ENCODE data around the gene MMP14.
"Not testable (repeated sequence)": the region's sequence is repeated elsewhere in the genome, so short reads cannot be mapped to it uniquely, and the experiment has no call there.

The MMP14 gene

GRCh38 chr14:22800346-22800745, 36.0 kb upstream of the MMP14 start:
- Histone ChIP-seq H3K9me3 (ENCODE audit: control insufficient read depth, low read length) (no peaks in the 10 kb centered on the region), H3K27me3 (ENCODE audit: control insufficient read depth, insufficient read depth, low read length, poor library complexity, severe bottlenecking) (no peaks in the 10 kb centered on the region), H3K27ac (ENCODE audit: insufficient read depth, low read depth, low read length, poor library complexity, severe bottlenecking) (no peak overlapping the region), H3K36me3 (ENCODE audit: control insufficient read depth, insufficient read depth, low read length) (no peaks in the 10 kb centered on the region), H3K4me1 (ENCODE audit: control insufficient read depth, insufficient read depth, low read length) (no peaks in the 10 kb centered on the region), H3K4me3 (ENCODE audit: insufficient read depth, low read depth, low read length) (no peak overlapping the region)
- 89 to 93% methylated on average over 10 of the region's 10 CpGs for WGBS, 2 experiments

GRCh38 chr14:22801716-22802115, 34.7 kb upstream of the MMP14 start:
- WGBS, 2 experiments = 80 to 81% methylated on average over 8 of the region's 8 CpGs

GRCh38 chr14:22802860-22803686, 33.3 kb upstream of the MMP14 start:
- WGBS, 2 experiments = 85 to 88% methylated on average over 12 of the region's 12 CpGs
- Histone ChIP-seq H3K4me3 (ENCODE audit: insufficient read depth, low read depth, low read length) (no peak overlapping the region), H3K9me3 (ENCODE audit: control insufficient read depth, low read length) (no peaks in the 10 kb centered on the region), H3K27me3 (ENCODE audit: control insufficient read depth, insufficient read depth, low read length, poor library complexity, severe bottlenecking) (no peaks in the 10 kb centered on the region), H3K36me3 (ENCODE audit: control insufficient read depth, insufficient read depth, low read length) (no peaks in the 10 kb centered on the region), H3K27ac (ENCODE audit: insufficient read depth, low read depth, low read length, poor library complexity, severe bottlenecking) (no peak overlapping the region), H3K4me1 (ENCODE audit: control insufficient read depth, insufficient read depth, low read length) (no peaks in the 10 kb centered on the region)

More at GRCh38 chr14:22801716-22802115, 34.7 kb upstream of the MMP14 start:
- no peak overlapping the region for H3K4me3 ChIP-seq (ENCODE audit: insufficient read depth, low read depth, low read length)
- no peaks in the 10 kb centered on the region for H3K27me3 ChIP-seq (ENCODE audit: control insufficient read depth, insufficient read depth, low read length, poor library complexity, severe bottlenecking)
- H3K36me3 ChIP-seq (ENCODE audit: control insufficient read depth, insufficient read depth, low read length) = no peaks in the 10 kb centered on the region
- no peak overlapping the region for H3K27ac ChIP-seq (ENCODE audit: insufficient read depth, low read depth, low read length, poor library complexity, severe bottlenecking)
- H3K4me1 ChIP-seq (ENCODE audit: control insufficient read depth, insufficient read depth, low read length) = no peaks in the 10 kb centered on the region
- no peaks in the 10 kb centered on the region for H3K9me3 ChIP-seq (ENCODE audit: control insufficient read depth, low read length)

- H3K4me3 ChIP-seq (ENCODE audit: insufficient read depth, low read depth, low read length) = no peak overlapping the region
- H3K9me3 ChIP-seq (ENCODE audit: control insufficient read depth, low read length) = no peaks in the 10 kb centered on the region
- no peak overlapping the region for H3K27ac ChIP-seq (ENCODE audit: insufficient read depth, low read depth, low read length, poor library complexity, severe bottlenecking)
- H3K27me3 ChIP-seq (ENCODE audit: control insufficient read depth, insufficient read depth, low read length, poor library complexity, severe bottlenecking) = no peaks in the 10 kb centered on the region
- H3K4me1 ChIP-seq (ENCODE audit: control insufficient read depth, insufficient read depth, low read length) = no peaks in the 10 kb centered on the region
- H3K36me3 ChIP-seq (ENCODE audit: control insufficient read depth, insufficient read depth, low read length) = no peaks in the 10 kb centered on the region
- 89 to 93% methylated on average over 3 of the region's 3 CpGs for WGBS, 2 experiments
These were observed 32.8 kb upstream of the MMP14 start for GRCh38 chr14:22803687-22803974.

- WGBS, 2 experiments = 94 to 97% methylated on average over 4 of the region's 4 CpGs
These were observed 31.1 kb upstream of the MMP14 start for GRCh38 chr14:22805235-22805634.

GRCh38 chr14:22807432-22808087, 28.8 kb upstream of the MMP14 start:
- Histone ChIP-seq H3K27ac (ENCODE audit: insufficient read depth, low read depth, low read length, poor library complexity, severe bottlenecking) (no peak overlapping the region), H3K4me3 (ENCODE audit: insufficient read depth, low read depth, low read length) (no peak overlapping the region), H3K27me3 (ENCODE audit: control insufficient read depth, insufficient read depth, low read length, poor library complexity, severe bottlenecking) (no peaks in the 10 kb centered on the region), H3K4me1 (ENCODE audit: control insufficient read depth, insufficient read depth, low read length) (no peaks in the 10 kb centered on the region), H3K36me3 (ENCODE audit: control insufficient read depth, insufficient read depth, low read length) (no peaks in the 10 kb centered on the region), H3K9me3 (ENCODE audit: control insufficient read depth, low read length) (no peaks in the 10 kb centered on the region)
- 87 to 88% methylated on average over 13 of the region's 13 CpGs for WGBS, 2 experiments

More at GRCh38 chr14:22805235-22805634, 31.1 kb upstream of the MMP14 start:
- H3K4me3 ChIP-seq (ENCODE audit: insufficient read depth, low read depth, low read length); H3K4me1 ChIP-seq (ENCODE audit: control insufficient read depth, insufficient read depth, low read length); H3K36me3 ChIP-seq (ENCODE audit: control insufficient read depth, insufficient read depth, low read length); H3K27me3 ChIP-seq (ENCODE audit: control insufficient read depth, insufficient read depth, low read length, poor library complexity, severe bottlenecking); H3K27ac ChIP-seq (ENCODE audit: insufficient read depth, low read depth, low read length, poor library complexity, severe bottlenecking); H3K9me3 ChIP-seq (ENCODE audit: control insufficient read depth, low read length): not testable (repeated sequence)

GRCh38 chr14:22808388-22809209, 27.8 kb upstream of the MMP14 start:
- H3K4me3 ChIP-seq (ENCODE audit: insufficient read depth, low read depth, low read length) = no peak overlapping the region
- H3K36me3 ChIP-seq (ENCODE audit: control insufficient read depth, insufficient read depth, low read length) = no peaks in the 10 kb centered on the region
- H3K27ac ChIP-seq (ENCODE audit: insufficient read depth, low read depth, low read length, poor library complexity, severe bottlenecking) = no peak overlapping the region
- 72 to 77% methylated on average over 5 of the region's 5 CpGs for WGBS, 2 experiments
- H3K27me3 ChIP-seq (ENCODE audit: control insufficient read depth, insufficient read depth, low read length, poor library complexity, severe bottlenecking) = no peaks in the 10 kb centered on the region
- H3K4me1 ChIP-seq (ENCODE audit: control insufficient read depth, insufficient read depth, low read length) = no peaks in the 10 kb centered on the region
- no peaks in the 10 kb centered on the region for H3K9me3 ChIP-seq (ENCODE audit: control insufficient read depth, low read length)

- Histone ChIP-seq H3K4me1 (ENCODE audit: control insufficient read depth, insufficient read depth, low read length) (no peaks in the 10 kb centered on the region), H3K9me3 (ENCODE audit: control insufficient read depth, low read length) (no peaks in the 10 kb centered on the region), H3K27ac (ENCODE audit: insufficient read depth, low read depth, low read length, poor library complexity, severe bottlenecking) (no peak overlapping the region), H3K27me3 (ENCODE audit: control insufficient read depth, insufficient read depth, low read length, poor library complexity, severe bottlenecking) (no peaks in the 10 kb centered on the region), H3K36me3 (ENCODE audit: control insufficient read depth, insufficient read depth, low read length) (no peaks in the 10 kb centered on the region), H3K4me3 (ENCODE audit: insufficient read depth, low read depth, low read length) (no peak overlapping the region)
- WGBS, 2 experiments = 85 to 93% methylated on average over 2 of the region's 2 CpGs
These were observed 24.7 kb upstream of the MMP14 start for GRCh38 chr14:22811722-22812121.

GRCh38 chr14:22812744-22813143, 23.6 kb upstream of the MMP14 start:
- Histone ChIP-seq H3K4me1 (ENCODE audit: control insufficient read depth, insufficient read depth, low read length) (no peaks in the 10 kb centered on the region), H3K4me3 (ENCODE audit: insufficient read depth, low read depth, low read length) (no peak overlapping the region), H3K27me3 (ENCODE audit: control insufficient read depth, insufficient read depth, low read length, poor library complexity, severe bottlenecking) (no peaks in the 10 kb centered on the region), H3K9me3 (ENCODE audit: control insufficient read depth, low read length) (no peaks in the 10 kb centered on the region), H3K27ac (ENCODE audit: insufficient read depth, low read depth, low read length, poor library complexity, severe bottlenecking) (no peak overlapping the region), H3K36me3 (ENCODE audit: control insufficient read depth, insufficient read depth, low read length) (no peaks in the 10 kb centered on the region)
- 72 to 80% methylated on average over 4 of the region's 4 CpGs for WGBS, 2 experiments

- no peaks in the 10 kb centered on the region for H3K9me3 ChIP-seq (ENCODE audit: control insufficient read depth, low read length)
- no peak overlapping the region for H3K4me3 ChIP-seq (ENCODE audit: insufficient read depth, low read depth, low read length)
- no peaks in the 10 kb centered on the region for H3K4me1 ChIP-seq (ENCODE audit: control insufficient read depth, insufficient read depth, low read length)
- WGBS, 2 experiments = 70 to 73% methylated on average over 9 of the region's 9 CpGs
- no peaks in the 10 kb centered on the region for H3K27me3 ChIP-seq (ENCODE audit: control insufficient read depth, insufficient read depth, low read length, poor library complexity, severe bottlenecking)
- H3K36me3 ChIP-seq (ENCODE audit: control insufficient read depth, insufficient read depth, low read length) = no peaks in the 10 kb centered on the region
- H3K27ac ChIP-seq (ENCODE audit: insufficient read depth, low read depth, low read length, poor library complexity, severe bottlenecking) = no peak overlapping the region
These were observed 23.2 kb upstream of the MMP14 start for GRCh38 chr14:22813145-22813544.
